Measurements from ENCODE around the gene AFG3L2.

DNA sequence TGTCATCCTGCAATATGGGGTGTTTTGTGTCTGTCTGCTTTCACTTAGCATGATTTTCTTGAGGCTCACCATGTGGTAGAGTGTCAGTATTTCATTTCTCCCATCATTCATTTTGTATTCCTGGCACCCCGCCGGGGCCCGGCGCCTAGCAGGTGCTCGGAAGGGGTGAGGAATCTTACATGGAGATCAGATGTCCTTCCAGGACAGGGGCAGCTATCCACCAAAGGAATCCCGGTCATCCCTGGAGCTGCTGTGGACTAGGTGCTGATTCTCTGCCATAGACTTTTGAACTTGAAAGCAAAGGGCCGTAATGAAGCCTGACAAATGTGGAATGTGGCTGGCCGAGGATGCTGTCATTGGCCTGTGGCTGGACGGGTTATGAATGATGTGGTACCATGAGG, 33.1 kb upstream of the AFG3L2 start:
- TF ChIP-seq CTCF (conservative IDR thresholded peaks at IDR 0.05 in 1 of 2, IDR thresholded peaks at IDR 0.05 in 1 of 2; ENCODE audit: extremely low read depth in 1 of 2, insufficient read depth in 1 of 2, low read depth in 1 of 2, low read length in 2 of 2) (no peak), EZH2 (IDR thresholded peaks at IDR 0.05; ENCODE audit: borderline replicate concordance, low read length) (no peak)

Data from mammary epithelial cell (primary cell).